Upper lobe of left lung (tissue), 4 donors: Measurements from ENCODE around the gene FCN1.

ENCODE experiments used
- POLR2A ChIP-seq, 4 donors: fragments of 450-650 bp; IDR thresholded peaks; one replicate each; pipeline ENCODE4 v1.5.1; 2016 to 2017; ENCODE audit warnings: antibody characterized with exemption in 4 of 4, mild to moderate bottlenecking in 2 of 4
- POLR2AphosphoS5 ChIP-seq, 2 donors: sonication (generic); formaldehyde crosslinking; IDR thresholded peaks; one replicate each; pipeline ENCODE4 v1.5.1; 2017; ENCODE audit warnings: antibody characterized with exemption in 2 of 2
- TF ChIP-seq, protein P1 (sequence below), 6 experiments: fragments of 450-650 bp in 4 of 6; fragments of 200-600 bp in 2 of 6; sonication (generic) in 2 of 6; IDR thresholded peaks; one replicate each; pipeline ENCODE4 v1.5.1; 2016 to 2019; ENCODE audit warnings: antibody characterized with exemption in 6 of 6

DNA sequence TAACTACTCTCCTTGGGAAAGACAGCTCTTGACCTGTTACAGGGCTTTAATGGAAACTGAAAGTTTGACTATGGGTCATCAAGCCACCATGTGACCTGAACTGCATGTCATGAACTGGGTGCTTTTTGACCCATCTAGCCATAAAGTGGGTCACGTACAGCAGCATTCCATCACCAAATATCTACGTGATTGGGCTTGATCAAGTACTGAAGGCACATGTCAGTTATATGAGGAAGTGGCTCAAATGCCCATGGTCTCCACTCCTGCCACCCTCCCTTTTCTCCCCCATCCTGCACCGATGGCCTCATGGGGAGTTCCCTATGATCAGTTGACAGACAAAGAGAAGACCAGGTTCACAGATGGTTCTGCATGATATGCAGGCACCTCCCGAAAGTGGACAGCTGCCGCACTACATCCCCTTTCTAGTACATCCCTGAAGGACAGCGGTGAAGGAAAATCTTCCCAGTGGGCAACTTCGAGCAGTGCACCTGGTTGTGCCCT, 7.3 kb upstream of the FCN1 start:
- TF ChIP-seq, protein P1, sequence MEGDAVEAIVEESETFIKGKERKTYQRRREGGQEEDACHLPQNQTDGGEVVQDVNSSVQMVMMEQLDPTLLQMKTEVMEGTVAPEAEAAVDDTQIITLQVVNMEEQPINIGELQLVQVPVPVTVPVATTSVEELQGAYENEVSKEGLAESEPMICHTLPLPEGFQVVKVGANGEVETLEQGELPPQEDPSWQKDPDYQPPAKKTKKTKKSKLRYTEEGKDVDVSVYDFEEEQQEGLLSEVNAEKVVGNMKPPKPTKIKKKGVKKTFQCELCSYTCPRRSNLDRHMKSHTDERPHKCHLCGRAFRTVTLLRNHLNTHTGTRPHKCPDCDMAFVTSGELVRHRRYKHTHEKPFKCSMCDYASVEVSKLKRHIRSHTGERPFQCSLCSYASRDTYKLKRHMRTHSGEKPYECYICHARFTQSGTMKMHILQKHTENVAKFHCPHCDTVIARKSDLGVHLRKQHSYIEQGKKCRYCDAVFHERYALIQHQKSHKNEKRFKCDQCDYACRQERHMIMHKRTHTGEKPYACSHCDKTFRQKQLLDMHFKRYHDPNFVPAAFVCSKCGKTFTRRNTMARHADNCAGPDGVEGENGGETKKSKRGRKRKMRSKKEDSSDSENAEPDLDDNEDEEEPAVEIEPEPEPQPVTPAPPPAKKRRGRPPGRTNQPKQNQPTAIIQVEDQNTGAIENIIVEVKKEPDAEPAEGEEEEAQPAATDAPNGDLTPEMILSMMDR (IDR thresholded peaks at IDR 0.05) = no peak
- TF ChIP-seq POLR2A (IDR thresholded peaks at IDR 0.05) (no peak), POLR2AphosphoS5 (IDR thresholded peaks at IDR 0.05) (no peak)
